HG02623 (cell line): Measurements from ENCODE around the gene FSIP1.

Experiments
- ATAC-seq: cut with Tn5 transposase; IDR thresholded peaks from one replicate; pipeline ENCODE4 v1.9.1; 2021; ENCODE audit warnings: moderate library complexity; ENCODE audit not compliant: unreplicated experiment

Gene FSIP1

GRCh38 chr15:39690881-39691634 lies 91.6 kb downstream of the FSIP1 start:
- ATAC-seq = no peak

- ATAC-seq = no peak
Measured at GRCh38 chr15:39687965-39688364, 94.7 kb downstream of the FSIP1 start.

- no peak for ATAC-seq
Measured at GRCh38 chr15:39685999-39686613, 96.5 kb downstream of the FSIP1 start.

GRCh38 chr15:39685367-39685766 lies 97.3 kb downstream of the FSIP1 start:
- no peak for ATAC-seq

- no peak for ATAC-seq
Measured at GRCh38 chr15:39684233-39684632, 98.4 kb downstream of the FSIP1 start.

- no peak for ATAC-seq
Measured at GRCh38 chr15:39682366-39682765, 100.3 kb downstream of the FSIP1 start.

- no peak for ATAC-seq
Measured at GRCh38 chr15:39680868-39681267, 101.8 kb downstream of the FSIP1 start.

- no peak for ATAC-seq
Measured at GRCh38 chr15:39672666-39673065, 110.0 kb downstream of the FSIP1 start.

GRCh38 chr15:39672184-39672583 lies 110.5 kb downstream of the FSIP1 start:
- no peak for ATAC-seq

GRCh38 chr15:39670687-39671086 lies 112.0 kb downstream of the FSIP1 start:
- ATAC-seq = no peak

GRCh38 chr15:39669661-39670060 lies 113.0 kb downstream of the FSIP1 start:
- no peak for ATAC-seq

- no peak for ATAC-seq
Measured at GRCh38 chr15:39669241-39669640, 113.4 kb downstream of the FSIP1 start.

GRCh38 chr15:39668457-39668856 lies 114.2 kb downstream of the FSIP1 start:
- ATAC-seq = no peak

- ATAC-seq = no peak
Measured at GRCh38 chr15:39667382-39668127, 115.1 kb downstream of the FSIP1 start.

GRCh38 chr15:39666677-39667076 lies 116.0 kb downstream of the FSIP1 start:
- no peak for ATAC-seq

- ATAC-seq = no peak
Measured at GRCh38 chr15:39665629-39666250, 116.9 kb downstream of the FSIP1 start.

- no peak for ATAC-seq
Measured at GRCh38 chr15:39663704-39664250, 118.9 kb downstream of the FSIP1 start.

- no peak for ATAC-seq
Measured at GRCh38 chr15:39661776-39662175, 120.9 kb downstream of the FSIP1 start.

- ATAC-seq = no peak
Measured at GRCh38 chr15:39658740-39659139, 123.9 kb downstream of the FSIP1 start.

- no peak for ATAC-seq
Measured at GRCh38 chr15:39657668-39658067, 125.0 kb downstream of the FSIP1 start.

GRCh38 chr15:39657181-39657580 lies 125.5 kb downstream of the FSIP1 start:
- ATAC-seq = no peak
